Measurements from ENCODE around the gene EML4. TPM values are rescaled to one million over a fixed set of nuclear protein-coding genes. Genes with fewer than 3 reads are reported as not detected.

EML4 gene
- total and polyA plus RNA-seq, 10 of the 15 experiments (the other 5 are each of a cell fraction or from before 2014, with no cell fraction given) = 23.1 to 91.3 (median 77.4) TPM

DNA sequence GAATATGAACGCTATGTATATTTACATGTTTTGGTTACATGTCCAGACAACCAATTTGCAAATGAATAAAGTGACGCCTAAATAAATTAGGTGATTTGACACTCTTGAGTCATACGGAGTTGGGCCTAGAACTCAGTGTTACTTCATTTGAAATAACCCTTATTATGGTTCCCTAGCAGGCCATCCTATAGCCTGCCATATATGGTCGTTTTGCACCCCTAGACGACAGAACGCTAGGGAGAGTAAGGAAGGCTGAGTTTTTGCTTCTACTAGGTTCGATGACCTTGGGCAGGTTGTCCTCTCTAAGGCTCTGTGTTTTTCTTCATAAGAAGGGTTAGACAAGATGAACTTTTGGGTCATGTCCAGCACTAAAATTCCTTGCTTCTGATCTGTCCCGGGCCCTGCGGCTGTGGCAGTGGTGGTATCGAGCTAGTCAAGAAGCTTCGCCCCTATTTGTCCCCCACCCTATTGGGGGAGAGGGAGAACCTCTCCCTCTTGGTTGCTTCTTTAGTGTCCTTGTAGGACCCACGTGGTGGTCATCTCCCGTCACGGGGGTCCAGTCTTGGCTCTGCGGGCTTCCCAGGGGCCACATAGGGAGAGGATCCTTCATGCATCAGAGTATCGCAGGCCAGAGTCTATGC is 574 bp upstream of the EML4 start:
- DNase-seq (ENCODE audit: low read depth, low spot score) (no peak), FAIRE-seq (no peak)
- POLR2A ChIA-PET = interaction anchor here (0.8 kb wide), 1 partner anchor 40 kb away, joined by 5 read pairs; no protein-coding TSS in a partner anchor

More for the DNA sequence above, 574 bp upstream of the EML4 start:
- Histone ChIP-seq H3K27ac (ENCODE audit: control insufficient read depth, insufficient read depth) (no peak overlapping the region), H3K9me3 (replicated peaks; ENCODE audit: control insufficient read depth, insufficient read depth, low read length) (no peaks in the 10 kb centered on the region), H3K9ac (ENCODE audit: control insufficient read depth, insufficient read depth, low read length) (no peak overlapping the region), H3K27me3 (replicated peaks in 1 of 2; ENCODE audit: control insufficient read depth in 2 of 2, insufficient read depth in 2 of 2, low read length in 1 of 2) (no peaks in the 10 kb centered on the region), H4K20me1 (ENCODE audit: control insufficient read depth, insufficient read depth) (no peaks in the 10 kb centered on the region), H3K79me2 (ENCODE audit: control insufficient read depth, insufficient read depth, low read length) (peaks cover 44% of the 10 kb centered on the region), H2AFZ (ENCODE audit: control insufficient read depth, low read depth, low read length) (peak overlapping the region; percentile 89), H3K36me3 (ENCODE audit: control insufficient read depth in 2 of 2, insufficient read depth in 2 of 2, low read length in 1 of 2) (no peaks in the 10 kb centered on the region), H3K4me2 (ENCODE audit: control insufficient read depth, insufficient read depth) (peak overlapping the region; percentile 68), H3K4me1 (ENCODE audit: control insufficient read depth, insufficient read depth, low read length) (peaks cover 3% of the 10 kb centered on the region), H3K4me3 (peak overlapping the region; percentile 41; the same call in 1 of the 2 replicates)
- no peak for ATAC-seq
- no TSS peak for BruUV-seq (replicated peaks)
- ChIA-PET RAD21 (ENCODE audit: unreplicated experiment) (interaction anchor here (0.9 to 1.4 kb wide), 2 partner anchors 33 to 39 kb away, joined by 3 read pairs; no protein-coding TSS in a partner anchor), CTCF (interaction anchor here (1.1 kb wide), 1 partner anchor 27 kb away, joined by 3 read pairs; no protein-coding TSS in a partner anchor), SMC1A (ENCODE audit: uncharacterized antibody, unreplicated experiment) (interaction anchor here (0.5 to 1.8 kb wide), 4 partner anchors 33 to 71 kb away, joined by 3 to 8 read pairs (median 4); no protein-coding TSS in a partner anchor)
- intact Hi-C loops (cut with micrococcal nuclease; ENCODE audit: unreplicated experiment) = no loop called here
- in situ Hi-C loops (cut with MboI) = no loop called here
- WGBS (ENCODE audit: insufficient coverage, insufficient replicate concordance, low lambda C conversion rate, missing lambda C conversion rate) = 72% methylated on average over 16 of the region's 16 CpGs
- TF ChIP-seq SUZ12 (IDR thresholded peaks at IDR 0.05; ENCODE audit: unreplicated experiment) = no peak
- 0 out of 4 replicates have a peak, but pooled peaks of 1 of the 2 experiments have one; percentile 51 for TF ChIP-seq SRF (IDR thresholded peaks at IDR 0.05; ENCODE audit: low read depth in 2 of 2, low read length in 2 of 2)
- TF ChIP-seq, protein P1, sequence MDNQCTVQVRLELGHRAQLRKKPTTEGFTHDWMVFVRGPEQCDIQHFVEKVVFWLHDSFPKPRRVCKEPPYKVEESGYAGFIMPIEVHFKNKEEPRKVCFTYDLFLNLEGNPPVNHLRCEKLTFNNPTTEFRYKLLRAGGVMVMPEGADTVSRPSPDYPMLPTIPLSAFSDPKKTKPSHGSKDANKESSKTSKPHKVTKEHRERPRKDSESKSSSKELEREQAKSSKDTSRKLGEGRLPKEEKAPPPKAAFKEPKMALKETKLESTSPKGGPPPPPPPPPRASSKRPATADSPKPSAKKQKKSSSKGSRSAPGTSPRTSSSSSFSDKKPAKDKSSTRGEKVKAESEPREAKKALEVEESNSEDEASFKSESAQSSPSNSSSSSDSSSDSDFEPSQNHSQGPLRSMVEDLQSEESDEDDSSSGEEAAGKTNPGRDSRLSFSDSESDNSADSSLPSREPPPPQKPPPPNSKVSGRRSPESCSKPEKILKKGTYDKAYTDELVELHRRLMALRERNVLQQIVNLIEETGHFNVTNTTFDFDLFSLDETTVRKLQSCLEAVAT (IDR thresholded peaks at IDR 0.05) = peak; percentile 10; the same call in 1 of the 2 replicates
- 0 out of 2 replicates have a peak, but pooled peaks have one; percentile 33 for TF ChIP-seq WRNIP1 (IDR thresholded peaks at IDR 0.05; ENCODE audit: borderline replicate concordance, low read depth, low read length)
- no peak for TF ChIP-seq BHLHE40 (IDR thresholded peaks at IDR 0.05; ENCODE audit: borderline replicate concordance in 1 of 2, low read depth in 2 of 2, low read length in 1 of 2)
- 0 out of 2 replicates have a peak, but pooled peaks have one; percentile 24 for TF ChIP-seq ZNF207 (IDR thresholded peaks at IDR 0.05; ENCODE audit: borderline replicate concordance)
